Pons (tissue), 1 donor: ENCODE results near the gene ITPKA.
"Not testable (repeated sequence)": the region's sequence is repeated elsewhere in the genome, so short reads cannot be mapped to it uniquely, and the experiment has no call there.

Experiments
- DNase-seq: peaks from one replicate; pipeline ENCODE4 v3.0.0-alpha.2; 2016; ENCODE audit warnings: low spot score

Gene ITPKA

DNA sequence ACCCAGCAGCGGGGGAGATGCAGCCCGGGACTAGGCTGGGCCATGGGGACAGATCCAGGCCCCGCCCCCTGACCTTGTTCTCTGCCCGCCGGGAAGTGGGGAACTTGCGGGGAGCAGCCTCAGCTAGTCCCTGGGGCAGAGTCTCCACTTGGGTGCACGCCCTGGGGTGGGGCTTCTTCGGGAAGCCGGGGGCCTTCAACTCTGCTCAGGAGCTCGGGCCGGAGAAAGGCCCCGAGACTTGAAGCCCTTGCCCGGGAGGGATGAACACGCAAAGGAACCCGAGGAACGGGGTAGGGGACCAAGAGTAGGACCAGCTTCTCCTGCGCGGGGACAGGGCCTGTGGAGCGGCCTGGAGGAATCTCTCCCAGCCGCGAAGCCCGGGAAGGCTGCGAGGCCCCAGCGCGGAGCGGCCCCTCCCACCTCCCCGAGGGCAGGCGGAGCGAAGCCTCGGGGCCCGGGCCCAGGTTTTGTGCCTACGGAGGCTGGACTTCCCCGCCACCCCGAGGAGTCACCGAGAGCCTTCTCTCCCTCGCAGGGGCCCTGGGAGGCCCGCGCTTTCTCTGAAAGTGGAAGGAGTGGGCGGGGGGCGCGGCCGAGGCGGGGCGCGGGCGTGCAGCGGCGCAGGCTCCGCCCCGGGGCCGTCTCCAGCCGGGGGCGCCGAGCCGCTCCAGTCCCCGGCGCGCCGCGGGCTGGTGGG, at the start of gene ITPKA:
ITPKA (plus strand) TSS at position 670 of the 697 bp plus-strand sequence. CDS start 54 bp downstream, outside the sequence.
- peak; percentile 18 for DNase-seq

DNA sequence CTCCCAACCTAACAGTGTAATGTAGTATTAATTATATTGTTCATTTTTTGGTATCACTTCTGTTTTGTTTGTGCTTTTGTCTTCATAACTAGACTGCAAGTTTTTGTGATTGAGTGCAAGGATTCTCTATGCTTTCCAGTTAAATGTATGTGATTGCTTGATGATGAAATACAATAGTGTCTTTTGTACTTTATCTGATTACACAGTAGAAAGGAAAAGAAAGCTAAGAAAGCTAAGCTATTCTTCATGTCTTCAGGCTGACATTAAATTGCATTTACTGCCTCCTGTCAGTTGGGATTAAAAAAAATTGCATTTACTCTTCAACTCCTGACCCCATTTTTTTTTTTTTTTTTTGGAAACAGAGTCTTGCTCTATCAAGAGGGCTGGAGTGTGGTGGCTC, 48.3 kb upstream of the ITPKA start:
- DNase-seq: no peak

DNA sequence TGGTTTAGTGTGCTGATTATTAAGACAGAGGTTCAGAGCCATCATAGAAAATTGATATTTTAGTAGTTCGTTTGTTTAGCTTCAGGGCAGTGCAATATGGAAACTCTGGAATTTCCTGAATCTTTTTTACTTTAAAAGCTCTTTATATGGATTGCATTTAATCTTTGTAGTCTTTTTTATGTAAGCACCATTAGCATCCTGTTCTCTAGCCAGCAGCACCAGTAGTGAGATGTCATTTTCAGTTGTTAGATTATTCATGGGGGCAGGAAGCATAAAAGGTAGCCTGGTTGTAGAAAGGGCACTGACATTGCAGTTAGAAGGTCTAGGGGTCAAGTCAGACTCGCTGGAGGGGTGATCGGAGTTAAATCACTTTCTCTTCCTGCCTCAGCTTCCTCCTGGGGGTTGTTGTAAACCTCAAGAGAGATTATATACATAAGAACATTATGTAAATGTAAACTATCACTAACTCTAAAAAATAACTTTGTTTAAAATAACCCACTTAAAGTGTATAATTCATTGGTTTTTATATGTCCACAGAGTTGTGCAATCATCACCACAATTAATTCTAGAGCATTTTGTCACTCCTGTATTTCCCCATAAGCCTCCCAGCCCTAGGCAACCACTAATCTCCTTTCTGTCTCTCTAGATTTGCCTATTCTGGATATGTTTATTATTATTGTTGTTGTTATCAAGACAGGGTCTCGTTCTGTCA, 31.4 kb upstream of the ITPKA start:
- DNase-seq: no peak

DNA sequence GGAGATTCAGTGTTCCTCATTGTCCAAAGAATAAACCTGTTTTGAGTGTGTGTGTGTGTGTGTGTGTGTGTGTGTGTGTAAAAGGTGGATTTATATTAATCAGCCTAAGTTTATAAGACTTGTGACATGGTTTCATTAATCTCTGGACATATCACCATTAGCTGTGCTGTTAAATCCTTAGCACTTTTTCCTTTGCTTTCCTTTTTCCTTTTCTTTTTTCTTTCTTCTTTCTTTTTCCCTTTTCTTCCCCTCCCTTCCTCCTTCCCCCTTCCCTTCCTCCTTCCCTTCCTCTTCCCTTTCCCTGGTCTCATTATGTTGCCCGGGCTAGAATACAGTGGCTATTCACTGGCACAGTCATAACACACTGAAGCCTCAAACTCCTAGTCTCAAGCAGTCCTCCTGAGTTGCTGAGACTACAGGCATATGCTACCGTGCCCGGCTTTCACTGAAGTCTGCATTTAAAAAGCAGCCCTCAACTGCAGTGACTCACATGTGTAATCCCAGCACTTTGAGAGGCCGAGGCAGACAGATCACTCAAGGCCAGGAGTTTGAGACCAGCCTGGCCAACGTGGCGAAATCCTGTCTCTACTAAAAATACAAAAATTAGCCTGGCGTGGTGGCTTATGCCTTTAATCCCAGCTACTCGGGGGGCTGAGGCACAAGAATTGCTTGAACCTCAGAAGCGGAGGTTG, 28.6 kb upstream of the ITPKA start:
- DNase-seq: no peak

DNA sequence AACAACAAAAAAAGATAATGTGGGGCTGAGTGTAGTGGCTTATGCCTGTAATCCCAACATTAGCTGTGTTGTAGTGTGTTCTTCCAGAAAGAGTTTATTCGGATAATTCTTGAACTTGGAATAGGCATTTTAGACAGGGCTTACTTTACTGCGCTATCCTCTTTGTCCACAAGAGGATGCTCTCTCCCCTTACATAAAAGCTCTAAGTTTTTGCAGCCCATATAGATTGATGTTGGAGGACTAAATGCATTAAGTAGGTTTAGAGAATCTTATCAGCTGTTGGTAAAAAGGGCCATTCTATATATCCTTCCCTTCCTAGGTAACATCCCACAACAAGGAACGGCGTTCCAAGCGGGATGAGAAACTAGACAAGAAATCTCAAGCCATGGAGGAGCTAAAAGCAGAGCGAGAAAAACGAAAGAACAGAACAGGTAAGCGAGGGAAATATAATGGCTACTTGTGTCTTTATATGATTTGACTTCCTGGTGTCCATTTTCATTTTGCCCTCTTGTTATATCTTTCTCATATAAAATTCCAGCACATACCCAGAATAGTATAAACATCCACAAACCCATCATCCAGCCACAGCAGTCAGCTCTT, 27.8 kb upstream of the ITPKA start:
- peak; percentile 58 for DNase-seq

DNA sequence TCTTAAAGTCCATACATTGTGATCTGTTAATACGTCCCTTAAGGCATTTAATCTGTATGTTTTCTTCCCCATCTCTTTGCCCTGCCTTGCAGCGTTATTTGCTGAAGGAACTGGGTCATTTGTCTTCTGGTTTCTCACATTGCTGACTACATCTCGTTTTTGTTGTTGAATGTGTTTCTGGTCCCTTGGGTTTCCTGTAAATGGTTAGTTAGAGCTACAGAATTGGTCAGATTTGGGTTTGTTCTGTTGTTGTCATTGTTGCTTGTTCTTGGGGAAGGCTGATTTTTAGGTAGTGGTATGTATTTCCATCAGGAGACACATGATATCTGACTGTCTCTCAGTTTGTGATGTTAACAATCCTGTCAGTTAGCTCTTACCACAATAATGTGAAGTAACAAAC, 27.0 kb upstream of the ITPKA start:
- no peak for DNase-seq

DNA sequence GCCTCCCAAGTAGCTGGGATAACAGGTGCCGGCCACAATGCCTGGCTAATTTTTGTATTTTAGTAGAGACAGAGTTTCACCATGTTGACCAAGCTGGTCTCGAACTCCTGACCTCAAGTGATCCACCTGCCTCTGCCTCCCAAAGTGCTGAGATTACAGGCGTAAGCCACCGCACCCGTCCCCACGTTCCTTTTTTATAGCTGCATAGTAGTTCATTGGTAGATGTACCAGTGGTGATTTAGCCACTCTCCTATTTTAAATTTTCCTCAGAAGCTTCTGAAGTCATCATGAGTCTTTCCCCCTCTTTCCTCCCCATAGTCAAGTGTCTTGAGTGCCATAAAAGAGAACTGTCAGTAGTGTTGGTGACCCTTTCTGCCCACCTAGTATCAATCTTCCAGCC, 24.0 kb upstream of the ITPKA start:
- not testable (repeated sequence) for DNase-seq

DNA sequence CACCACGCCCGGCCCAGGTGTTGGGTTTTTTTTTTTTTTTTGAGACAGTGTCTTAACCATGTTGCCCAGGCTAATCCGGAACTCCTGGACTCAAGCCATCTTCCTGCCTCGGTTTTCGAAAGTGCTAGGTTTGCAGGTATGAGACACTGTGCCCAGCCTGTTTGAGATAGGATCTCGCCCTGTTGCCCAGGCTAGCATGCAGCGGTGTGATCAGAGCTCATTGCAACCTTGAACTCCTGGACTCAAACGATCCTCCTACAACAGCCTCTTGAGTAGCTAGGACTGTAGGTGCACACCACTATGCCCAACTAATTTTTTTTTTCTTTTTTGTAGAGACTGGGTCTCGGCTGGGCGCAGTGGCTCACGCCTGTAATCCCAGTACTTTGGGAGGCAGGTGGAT, 20.3 kb upstream of the ITPKA start:
- no peak for DNase-seq

DNA sequence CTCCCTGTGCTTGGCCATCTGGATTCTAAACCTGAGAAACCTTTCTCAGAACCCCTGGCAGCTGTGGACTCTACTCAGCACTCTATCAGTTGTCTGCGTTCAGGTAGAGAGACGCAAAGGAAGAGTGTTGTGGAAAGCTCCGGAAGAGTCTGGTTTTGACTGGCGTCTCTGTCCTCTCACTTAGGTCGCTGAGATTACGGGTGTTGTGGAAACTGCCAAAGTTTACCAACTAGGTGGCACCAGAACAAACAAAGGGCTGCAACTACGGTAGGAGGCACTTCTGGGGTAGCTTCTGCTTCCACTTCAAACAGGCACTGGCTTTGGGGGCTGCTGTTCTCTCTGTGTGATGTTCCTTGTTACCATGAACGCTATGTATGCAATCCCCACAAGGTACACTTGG, 19.2 kb upstream of the ITPKA start:
- DNase-seq: no peak

DNA sequence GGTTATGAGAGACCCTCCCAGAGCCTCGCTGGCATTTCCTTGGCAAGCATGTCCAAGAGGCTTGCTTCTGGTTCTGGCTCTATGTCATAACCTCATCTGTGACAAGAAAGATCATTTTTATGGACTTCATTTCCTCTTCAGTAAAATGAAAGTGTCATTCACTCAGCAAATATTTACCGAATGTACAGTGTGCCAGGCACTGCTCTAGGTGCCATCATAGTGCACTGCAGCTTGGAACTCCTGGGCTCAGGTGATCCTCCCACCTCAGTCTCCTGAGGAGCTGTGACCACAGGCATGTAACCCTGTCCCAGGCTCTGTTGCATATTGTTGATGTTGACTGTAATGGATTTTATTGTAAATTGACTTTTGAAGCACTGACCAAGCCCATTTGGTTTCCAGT, 18.7 kb upstream of the ITPKA start:
- DNase-seq: no peak

DNA sequence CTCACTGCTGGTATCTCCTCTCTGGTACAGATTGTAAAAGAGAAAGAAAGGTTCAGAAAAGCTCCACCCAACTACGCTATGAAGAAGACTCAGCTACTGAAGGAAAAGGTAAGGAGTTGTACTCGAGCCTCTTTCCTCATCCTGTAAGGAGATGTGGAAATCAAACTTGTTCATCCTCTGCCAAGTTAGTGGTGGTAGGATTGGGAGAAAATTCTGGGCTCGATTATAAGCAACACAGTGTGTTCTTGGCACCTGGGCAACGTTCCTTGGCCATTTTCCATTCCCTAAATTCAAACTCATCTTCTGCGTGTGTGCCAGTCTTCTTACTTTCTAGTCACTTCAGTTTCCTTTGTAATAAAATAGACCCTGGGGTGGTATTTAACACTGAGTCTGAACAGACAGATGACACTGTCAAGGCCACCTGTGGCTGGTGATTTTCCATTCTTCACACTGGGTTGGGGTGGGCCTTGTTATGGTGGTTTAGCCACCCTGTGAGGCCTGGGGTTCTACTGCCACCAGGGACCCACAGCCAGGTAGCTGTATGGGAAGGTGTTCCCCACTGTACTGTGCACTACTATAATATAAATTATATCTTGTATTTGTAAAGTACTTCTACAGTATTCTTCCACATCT, 17.1 kb upstream of the ITPKA start:
- no peak for DNase-seq

DNA sequence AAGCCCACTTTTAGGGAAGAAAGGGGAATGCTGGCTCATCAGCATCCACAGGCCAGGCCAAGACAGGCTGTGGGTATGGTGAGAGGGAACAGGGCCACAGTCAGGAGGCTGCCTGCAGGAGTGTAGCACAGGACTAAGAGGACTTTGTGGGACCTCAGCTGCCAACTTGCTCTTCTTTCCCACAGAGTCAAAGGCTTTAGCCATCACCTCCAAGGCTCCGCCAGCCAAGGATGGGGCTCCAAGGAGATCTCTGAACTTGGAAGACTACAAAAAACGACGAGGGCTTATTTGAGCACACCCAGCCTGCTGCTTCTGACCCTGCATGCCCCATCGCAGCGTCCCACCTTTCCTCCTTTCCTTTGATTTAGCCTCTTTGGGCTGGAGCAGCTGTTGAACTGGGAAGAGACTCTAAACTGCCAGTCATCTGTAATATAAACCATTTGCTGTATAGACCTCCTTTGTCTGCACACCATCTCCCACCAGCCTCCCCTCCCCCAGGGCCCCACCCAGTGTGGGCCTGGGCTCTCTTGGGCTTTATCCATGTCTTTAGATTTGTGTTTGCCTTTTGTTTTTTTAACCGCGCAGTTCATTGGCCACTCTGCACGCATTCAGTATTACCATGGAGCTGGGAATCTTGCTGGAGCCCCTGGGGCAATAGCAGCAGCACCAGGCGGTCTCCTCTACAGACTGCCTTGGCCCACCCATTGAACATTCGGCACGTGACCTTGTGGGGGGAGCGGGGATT, 13.1 kb upstream of the ITPKA start:
- no peak for DNase-seq

DNA sequence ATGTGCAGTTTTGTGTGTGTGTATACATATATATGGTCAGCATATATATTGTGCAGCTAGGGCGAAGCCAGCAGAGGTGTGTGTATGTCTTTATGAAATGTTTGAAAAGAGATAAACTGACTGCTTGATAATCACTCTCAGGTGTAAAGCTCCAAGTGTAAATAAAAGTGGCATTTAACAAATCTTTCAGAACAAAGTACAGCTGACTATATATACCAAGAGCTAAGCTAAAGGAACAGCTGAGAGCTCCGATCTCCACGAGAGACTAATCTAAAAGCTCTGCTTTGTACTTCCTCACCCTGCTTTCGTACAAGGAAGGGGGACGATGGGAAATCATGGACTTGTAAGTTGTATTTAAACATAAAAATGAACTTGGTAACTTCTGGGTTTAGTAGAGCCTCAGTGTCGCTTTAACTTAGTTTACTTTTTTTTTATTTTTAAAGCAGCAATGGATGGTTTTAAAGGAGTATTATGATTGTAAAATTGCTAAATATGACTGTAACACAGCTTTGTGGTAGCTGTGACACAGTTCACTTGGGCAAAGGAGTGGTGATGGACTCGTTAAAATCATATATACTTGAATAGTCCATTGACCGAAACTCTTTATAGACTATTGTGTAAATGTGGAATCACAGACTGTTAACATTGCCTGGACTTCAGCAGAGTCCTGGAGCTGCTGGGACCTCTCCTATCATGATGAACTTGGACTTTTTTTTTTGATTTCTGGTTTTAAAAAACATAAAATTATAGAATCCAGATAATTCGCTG, 11.4 kb upstream of the ITPKA start:
- DNase-seq: no peak

DNA sequence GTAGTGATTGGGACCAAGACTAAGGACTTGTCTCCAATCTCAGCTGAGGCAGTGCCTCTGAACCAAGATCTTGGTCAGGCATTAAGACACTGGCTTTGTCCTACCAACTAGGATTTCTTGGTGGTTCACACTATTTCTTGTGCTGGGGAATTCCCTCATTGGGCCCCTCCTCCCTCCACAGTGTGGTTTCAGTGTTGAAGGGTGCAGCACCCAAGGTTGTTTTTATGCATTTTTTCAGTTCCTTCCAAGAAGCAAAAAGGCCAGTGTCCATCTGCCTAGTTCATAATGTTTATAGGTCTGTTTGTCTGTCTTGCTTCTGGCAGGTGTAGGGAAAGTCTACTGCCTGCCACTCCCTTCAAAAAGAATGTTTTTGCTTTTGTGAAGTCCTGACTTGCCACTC, 10.6 kb upstream of the ITPKA start:
- no peak for DNase-seq

DNA sequence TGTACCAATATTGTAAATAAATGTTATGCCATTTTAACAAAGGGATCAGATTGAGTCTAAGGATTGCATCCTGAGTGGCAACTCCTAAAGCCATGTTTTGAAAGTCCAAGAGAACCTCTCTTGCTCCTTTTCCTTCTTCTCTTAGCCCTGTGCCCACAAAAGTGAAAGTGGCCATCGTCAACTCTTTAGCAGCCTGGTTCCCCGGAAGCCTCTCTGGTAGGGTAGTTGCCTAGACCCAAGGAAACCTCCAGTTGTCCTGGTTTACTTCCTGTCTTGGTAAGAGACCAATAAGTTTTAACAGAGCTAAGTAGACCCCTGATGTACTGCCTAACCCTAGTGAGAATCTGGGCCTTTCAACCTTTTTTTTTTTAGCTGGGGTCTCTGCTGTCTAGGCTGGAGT, 10.2 kb upstream of the ITPKA start:
- DNase-seq: no peak

DNA sequence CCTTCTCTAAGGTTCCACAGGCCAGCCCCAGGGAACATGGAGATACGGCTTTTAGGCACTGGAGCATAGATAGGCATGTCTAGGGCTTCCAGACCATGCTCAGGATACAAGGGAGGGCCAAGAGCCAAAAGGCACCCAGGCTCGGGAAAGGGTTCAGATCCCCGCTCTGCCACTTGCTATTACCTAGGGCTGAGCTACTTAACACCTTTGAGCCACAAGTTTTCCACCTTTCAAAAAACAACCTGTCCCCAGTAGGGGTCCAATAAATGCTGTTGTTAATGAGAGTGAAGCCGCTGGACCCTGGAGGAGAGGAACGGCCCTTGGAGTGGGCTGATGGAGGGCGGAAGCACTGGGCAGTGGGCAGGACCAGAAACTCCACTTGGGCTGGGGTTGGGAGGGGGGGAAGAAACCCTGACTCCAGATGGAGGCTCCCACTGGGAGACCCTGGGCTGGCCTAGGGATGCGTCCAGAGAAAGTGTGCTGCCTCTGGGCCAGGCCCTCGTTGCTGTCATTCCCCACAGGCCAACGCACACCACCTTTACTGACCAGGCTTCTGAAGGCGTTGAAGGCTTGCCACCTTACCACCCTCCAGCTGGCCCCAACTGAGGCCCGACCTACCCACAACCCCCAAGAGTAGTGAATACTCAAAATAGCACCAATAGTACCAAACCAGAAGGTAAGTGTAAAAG, 8.6 kb upstream of the ITPKA start:
- DNase-seq: no peak

DNA sequence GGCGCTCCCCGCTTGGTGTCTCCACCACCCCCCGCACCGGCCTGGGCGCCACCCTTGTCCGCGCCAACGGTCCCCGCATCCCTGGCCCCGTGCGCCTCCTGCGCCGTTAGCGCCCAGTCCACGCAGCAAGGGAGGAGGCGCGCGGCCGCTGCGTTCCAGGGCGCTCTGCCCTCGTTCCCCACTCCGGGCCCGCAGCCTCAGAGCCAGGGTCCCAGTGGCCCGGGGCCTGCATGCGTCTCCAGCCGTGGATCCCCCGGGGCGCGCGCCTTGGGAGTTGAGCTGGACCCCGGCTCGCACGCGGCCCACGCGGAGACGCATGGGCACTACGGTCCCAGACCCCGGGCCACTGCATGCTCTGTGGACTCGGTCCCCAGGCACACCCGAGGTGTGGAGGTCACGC, 7.4 kb upstream of the ITPKA start:
- DNase-seq: no peak

DNA sequence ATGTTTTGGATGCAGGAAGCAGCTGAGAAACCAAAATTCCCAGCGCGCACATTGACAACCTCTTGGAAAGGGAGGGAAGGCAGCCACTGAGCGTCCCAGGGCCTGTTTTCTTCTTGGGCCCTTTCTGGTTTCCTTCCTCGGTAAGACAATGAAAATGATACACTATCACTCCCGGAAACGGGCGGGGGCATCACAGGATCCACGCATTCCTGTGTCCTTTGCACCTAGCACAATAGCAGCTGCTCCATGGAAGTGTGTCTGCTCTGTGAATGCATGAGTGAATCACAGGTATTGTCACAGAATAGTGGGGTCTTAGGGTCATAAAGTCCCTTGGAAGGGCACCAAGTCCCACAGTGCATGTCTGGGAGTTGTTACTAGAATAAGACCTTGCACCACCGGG, 6.3 kb upstream of the ITPKA start:
- no peak for DNase-seq

DNA sequence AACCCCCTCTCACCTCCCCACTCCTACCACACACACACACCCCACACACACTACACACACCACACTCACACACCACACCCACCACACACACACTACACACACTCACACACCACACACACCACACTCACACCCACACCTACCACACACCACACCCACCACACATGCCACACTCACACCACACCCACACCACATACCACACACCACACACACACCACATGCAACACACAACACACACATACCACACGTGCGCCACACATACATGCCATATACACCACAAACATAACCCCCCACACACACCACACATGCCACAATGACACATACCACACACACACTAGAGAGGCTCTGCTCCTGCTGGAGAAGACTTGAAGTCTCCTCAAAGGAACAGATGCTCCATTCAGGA, 5.9 kb upstream of the ITPKA start:
- DNase-seq: no peak

DNA sequence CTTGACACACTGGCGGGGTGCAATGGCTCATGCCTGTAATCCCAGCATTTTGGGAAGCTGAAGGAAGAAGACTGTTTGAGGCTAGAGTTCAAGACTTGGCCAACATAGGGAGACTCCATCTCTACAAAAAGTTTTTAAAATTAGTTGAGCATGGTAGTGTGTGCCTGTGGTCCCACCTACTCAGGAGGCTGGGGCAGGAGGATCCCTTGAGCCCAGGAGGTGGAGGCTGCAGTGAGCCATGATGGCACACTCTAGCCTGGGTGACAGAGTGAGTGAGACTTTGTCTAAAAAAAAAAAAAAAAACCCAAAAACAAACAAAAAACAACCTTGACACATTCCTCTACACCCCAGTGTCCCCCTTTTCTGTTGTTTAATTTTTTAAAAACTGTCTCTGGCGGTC, 4.0 kb upstream of the ITPKA start:
- no peak for DNase-seq
